H9 (cell line): ENCODE data around the gene SFRP5. TPM values are rescaled to one million over a fixed set of nuclear protein-coding genes. Genes with fewer than 3 reads are reported as not detected.

ENCODE experiments used
- DNase-seq: peaks from one replicate; pipeline ENCODE4 v3.0.0-alpha.2; 2017
- H2AFZ ChIP-seq: one replicate; pipeline ENCODE4 v1.6.1; 2013; ENCODE audit warnings: mild to moderate bottlenecking, low read length, control low read depth, moderate library complexity
- H2AK5ac ChIP-seq: 2 replicates; pipeline ENCODE4 v1.6.1; 2013; ENCODE audit warnings: low read length, control low read depth, mixed read lengths; ENCODE audit not compliant: insufficient read length
- H2BK120ac ChIP-seq: one replicate; pipeline ENCODE4 v1.6.1; 2013; ENCODE audit warnings: low read depth, mild to moderate bottlenecking, low read length, control low read depth, inconsistent platforms; ENCODE audit not compliant: poor library complexity, severe bottlenecking
- H2BK12ac ChIP-seq: 2 replicates; pipeline ENCODE4 v1.6.1; 2013; ENCODE audit warnings: low read length, control low read depth, mixed read lengths, low read depth; ENCODE audit not compliant: insufficient read length
- H2BK15ac ChIP-seq: 2 replicates; pipeline ENCODE4 v1.6.1; 2013; ENCODE audit warnings: low read depth, low read length, control low read depth
- H2BK20ac ChIP-seq: one replicate; pipeline ENCODE4 v1.6.1; 2013; ENCODE audit warnings: low read depth, mild to moderate bottlenecking, low read length, control low read depth, inconsistent platforms; ENCODE audit not compliant: poor library complexity, severe bottlenecking
- H2BK5ac ChIP-seq: 2 replicates; pipeline ENCODE4 v1.6.1; 2013; ENCODE audit warnings: low read length, control low read depth, mixed read lengths; ENCODE audit not compliant: insufficient read length
- H3K14ac ChIP-seq: 2 replicates; pipeline ENCODE4 v1.6.1; 2013; ENCODE audit warnings: low read length, control low read depth; ENCODE audit not compliant: insufficient read depth
- H3K18ac ChIP-seq: 2 replicates; pipeline ENCODE4 v1.6.1; 2013; ENCODE audit warnings: low read depth, mild to moderate bottlenecking, mixed read lengths, low read length, control low read depth; ENCODE audit not compliant: insufficient read length
- H3K23ac ChIP-seq: 2 replicates; pipeline ENCODE4 v1.6.1; 2013; ENCODE audit warnings: low read length, control low read depth, mixed read lengths, low read depth; ENCODE audit not compliant: insufficient read length
- H3K23me2 ChIP-seq: 2 replicates; pipeline ENCODE4 v1.6.1; 2013; ENCODE audit warnings: low read depth, mild to moderate bottlenecking, mixed read lengths, low read length, control low read depth; ENCODE audit not compliant: insufficient read length, poor library complexity, severe bottlenecking
- H3K27ac ChIP-seq: 2 replicates; pipeline ENCODE4 v1.5.1; 2013; ENCODE audit warnings: low read length, control low read depth, mixed read lengths, low read depth; ENCODE audit not compliant: insufficient read length
- H3K27me3 ChIP-seq: 2 replicates; pipeline ENCODE4 v1.6.1; 2013; ENCODE audit warnings: low read length, control low read depth, inconsistent platforms; ENCODE audit not compliant: insufficient read depth
- H3K4ac ChIP-seq: 2 replicates; pipeline ENCODE4 v1.6.1; 2013; ENCODE audit warnings: low read depth, mild to moderate bottlenecking, control low read depth, inconsistent platforms, low read length, moderate library complexity
- H3K4me1 ChIP-seq: 2 replicates; pipeline ENCODE4 v1.6.1; 2013; ENCODE audit warnings: low read length, control low read depth, inconsistent platforms; ENCODE audit not compliant: insufficient read depth
- H3K4me2 ChIP-seq: 2 replicates; pipeline ENCODE4 v1.6.1; 2013; ENCODE audit warnings: low read length, control low read depth, mixed read lengths; ENCODE audit not compliant: insufficient read length, insufficient read depth
- H3K56ac ChIP-seq: 2 replicates; pipeline ENCODE4 v1.6.1; 2013; ENCODE audit warnings: low read depth, mild to moderate bottlenecking, mixed read lengths, low read length, control low read depth; ENCODE audit not compliant: insufficient read length
- H3K79me1 ChIP-seq: 2 replicates; pipeline ENCODE4 v1.6.1; 2013; ENCODE audit warnings: low read depth, mild to moderate bottlenecking, moderate library complexity, low read length, control low read depth, inconsistent platforms; ENCODE audit not compliant: insufficient read depth, poor library complexity, severe bottlenecking
- H3K79me2 ChIP-seq: 2 replicates; pipeline ENCODE4 v1.6.1; 2013; ENCODE audit warnings: low read length, control low read depth, inconsistent platforms; ENCODE audit not compliant: insufficient read depth
- H3K9ac ChIP-seq: 2 replicates; pipeline ENCODE4 v1.6.1; 2013; ENCODE audit warnings: low read length, control low read depth, mixed read lengths; ENCODE audit not compliant: insufficient read length; ENCODE audit errors: extremely low read depth
- H3K9me3 ChIP-seq: one replicate; pipeline ENCODE4 v1.6.1; 2013; ENCODE audit warnings: low read depth, low read length, inconsistent platforms; ENCODE audit not compliant: control insufficient read depth
- H3T11ph ChIP-seq: one replicate; pipeline ENCODE4 v1.6.1; 2013; ENCODE audit warnings: mild to moderate bottlenecking, low read length, control low read depth, inconsistent platforms
- H4K20me1 ChIP-seq: one replicate; pipeline ENCODE4 v1.6.1; 2013; ENCODE audit not compliant: control insufficient read depth, insufficient read length, insufficient read depth
- H4K5ac ChIP-seq: 2 replicates; pipeline ENCODE4 v1.6.1; 2013; ENCODE audit warnings: low read depth, mild to moderate bottlenecking, mixed read lengths, low read length, control low read depth; ENCODE audit not compliant: insufficient read length
- H4K8ac ChIP-seq: replicated peaks from 2 replicates; pipeline ENCODE4 v1.6.1; 2013; ENCODE audit warnings: low read length, control low read depth, mixed read lengths, low read depth; ENCODE audit not compliant: insufficient read length
- H4K91ac ChIP-seq: 2 replicates; pipeline ENCODE4 v1.6.1; 2013; ENCODE audit warnings: low read depth, mild to moderate bottlenecking, moderate library complexity, mixed read lengths, low read length, control low read depth; ENCODE audit not compliant: insufficient read length
- H3K27ac Mint-ChIP-seq, 3 experiments: 2 replicates in 2 of 3; 3 replicates in 1 of 3; pipeline ENCODE4 v1.8.0; 2020 to 2021; ENCODE audit warnings: mixed read lengths in 3 of 3, mild to moderate bottlenecking in 1 of 3, moderate library complexity in 1 of 3
- H3K27me3 Mint-ChIP-seq: 2 replicates; pipeline ENCODE4 v1.8.0; 2021; ENCODE audit warnings: low read depth, mild to moderate bottlenecking, moderate library complexity, mixed read lengths
- H3K36me3 Mint-ChIP-seq, 3 experiments: 2 replicates in 2 of 3; 3 replicates in 1 of 3; pipeline ENCODE4 v1.8.0; 2020 to 2021; ENCODE audit warnings: low read depth in 3 of 3, mixed read lengths in 3 of 3; ENCODE audit not compliant: insufficient read depth in 1 of 3
- H3K4me1 Mint-ChIP-seq, 2 experiments: 2 replicates each; pipeline ENCODE4 v1.8.0; 2020; ENCODE audit warnings: mixed read lengths in 2 of 2
- H3K4me3 Mint-ChIP-seq, 2 experiments: 2 replicates in 1 of 2; 3 replicates in 1 of 2; pipeline ENCODE4 v1.8.0; 2020 to 2021; ENCODE audit warnings: mild to moderate bottlenecking in 2 of 2, mixed read lengths in 2 of 2, moderate library complexity in 1 of 2
- H3K9me3 Mint-ChIP-seq, 2 experiments: 2 replicates in 1 of 2; 3 replicates in 1 of 2; pipeline ENCODE4 v1.8.0; 2020; ENCODE audit warnings: mild to moderate bottlenecking in 2 of 2, mixed read lengths in 2 of 2, moderate library complexity in 1 of 2
- CTCF ChIP-seq: fragments of 200-600 bp; sonication (generic); conservative IDR thresholded peaks from 3 replicates; pipeline ENCODE4 v1.8.0; 2021; ENCODE audit warnings: antibody characterized with exemption, mild to moderate bottlenecking
- WGBS: extraction: QIAGEN DNeasy Blood & Tissue Kit; methylation state at CpG from one replicate; pipeline ENCODE4 v1.1.7; 2013; ENCODE audit warnings: missing lambda C conversion rate, low lambda C conversion rate, mixed read lengths; ENCODE audit not compliant: insufficient read length; ENCODE audit errors: extremely low coverage; 5-methylcytosine and 5-hydroxymethylcytosine counted together
- total RNA-seq: library from RNA; stranded (reverse); gene quantifications from 2 replicates; pipeline ENCODE4 v1.2.1, GENCODE V29; 2021

The SFRP5 gene
- total RNA-seq, 1 experiment from 2014 or later, result 1.7 TPM

- Histone ChIP-seq H3T11ph (no peak overlapping the region), H4K20me1 (no peaks in the 10 kb centered on the region), H3K27ac (no peak overlapping the region), H2AFZ (no peak overlapping the region), H3K23me2 (no peaks in the 10 kb centered on the region), H2BK12ac (no peak overlapping the region), H2BK120ac (no peak overlapping the region), H3K18ac (no peak overlapping the region), H2BK15ac (no peak overlapping the region), H3K56ac (no peak overlapping the region), H4K91ac (no peak overlapping the region), H4K5ac (no peak overlapping the region), H2BK20ac (no peak overlapping the region), H3K27me3 (no peaks in the 10 kb centered on the region), H3K23ac (no peak overlapping the region), H3K79me2 (no peaks in the 10 kb centered on the region), H2BK5ac (no peak overlapping the region), H3K79me1 (no peaks in the 10 kb centered on the region), H3K9me3 (no peaks in the 10 kb centered on the region), H3K14ac (no peak overlapping the region), H2AK5ac (no peak overlapping the region), H3K9ac (no peak overlapping the region), H3K4ac (no peak overlapping the region), H3K4me2 (no peak overlapping the region), H3K4me1 (peaks cover 3% of the 10 kb centered on the region; the same call in 1 of the 2 replicates), H4K8ac (no peak overlapping the region)
- Mint-ChIP-seq H3K4me3 (no peak overlapping the region; a peak in 1 of 5 replicates), H3K27me3 (no peaks in the 10 kb centered on the region), H3K36me3 (peaks cover 1 to 19% (median 11%) of the 10 kb centered on the region in 3 experiments; a peak in 5 of 7 replicates), H3K27ac (no peak overlapping the region; a peak in 2 of 7 replicates), H3K9me3 (no peaks in the 10 kb centered on the region), H3K4me1 (peaks cover 12 to 17% of the 10 kb centered on the region in 2 experiments)
- no peak for DNase-seq
- no CpG with 5 or more reads among the region's 5 CpGs for whole genome bisulfite sequencing
- no peak for TF ChIP-seq CTCF
Measured at GRCh38 chr10:97724341-97724941, 47.4 kb downstream of the SFRP5 start.
